Measurements from ENCODE around the gene SIVA1.

DNA sequence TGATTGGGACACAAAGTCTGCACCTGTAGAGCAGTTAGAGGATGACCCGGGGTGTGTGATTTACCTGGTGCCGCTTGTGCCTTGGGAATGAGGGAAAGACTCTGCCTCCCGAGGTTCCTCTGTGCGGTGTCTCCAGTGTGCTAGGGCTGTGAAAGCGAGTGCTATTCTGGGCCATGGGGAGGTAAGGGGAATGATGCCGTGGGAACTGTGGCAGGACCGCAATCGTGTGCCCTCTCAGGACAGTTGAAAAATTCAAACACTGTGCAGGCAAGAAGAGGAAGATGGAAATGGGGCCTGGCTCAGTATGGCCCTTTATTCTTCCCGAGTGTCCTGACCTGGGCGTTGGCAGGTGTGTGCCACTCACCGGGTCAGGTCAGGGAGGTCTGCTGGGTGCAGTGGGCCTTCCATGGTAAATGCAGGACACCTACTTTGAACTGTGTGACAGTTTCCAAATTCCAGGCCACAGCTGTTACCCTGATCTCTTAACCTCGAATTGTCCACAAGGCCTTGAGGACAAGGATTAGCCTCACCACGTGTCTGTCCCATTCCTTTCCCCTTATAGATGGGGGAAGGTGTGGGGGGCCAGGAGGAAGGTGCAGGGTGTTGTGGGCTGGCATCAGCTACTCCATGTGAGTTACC, 1.4 kb downstream of the SIVA1 start:
- TF ChIP-seq POLR2A (IDR thresholded peaks at IDR 0.05) = no peak
- TF ChIP-seq, protein P1, sequence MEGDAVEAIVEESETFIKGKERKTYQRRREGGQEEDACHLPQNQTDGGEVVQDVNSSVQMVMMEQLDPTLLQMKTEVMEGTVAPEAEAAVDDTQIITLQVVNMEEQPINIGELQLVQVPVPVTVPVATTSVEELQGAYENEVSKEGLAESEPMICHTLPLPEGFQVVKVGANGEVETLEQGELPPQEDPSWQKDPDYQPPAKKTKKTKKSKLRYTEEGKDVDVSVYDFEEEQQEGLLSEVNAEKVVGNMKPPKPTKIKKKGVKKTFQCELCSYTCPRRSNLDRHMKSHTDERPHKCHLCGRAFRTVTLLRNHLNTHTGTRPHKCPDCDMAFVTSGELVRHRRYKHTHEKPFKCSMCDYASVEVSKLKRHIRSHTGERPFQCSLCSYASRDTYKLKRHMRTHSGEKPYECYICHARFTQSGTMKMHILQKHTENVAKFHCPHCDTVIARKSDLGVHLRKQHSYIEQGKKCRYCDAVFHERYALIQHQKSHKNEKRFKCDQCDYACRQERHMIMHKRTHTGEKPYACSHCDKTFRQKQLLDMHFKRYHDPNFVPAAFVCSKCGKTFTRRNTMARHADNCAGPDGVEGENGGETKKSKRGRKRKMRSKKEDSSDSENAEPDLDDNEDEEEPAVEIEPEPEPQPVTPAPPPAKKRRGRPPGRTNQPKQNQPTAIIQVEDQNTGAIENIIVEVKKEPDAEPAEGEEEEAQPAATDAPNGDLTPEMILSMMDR (IDR thresholded peaks at IDR 0.05) = no peak
